ENCODE data around the gene ZNF181. TPM values are rescaled to one million over a fixed set of nuclear protein-coding genes. Genes with fewer than 3 reads are reported as not detected.
"Not testable (repeated sequence)": the region's sequence is repeated elsewhere in the genome, so short reads cannot be mapped to it uniquely, and the experiment has no call there.

The ZNF181 gene
- total RNA-seq, result 1 to 10 TPM; 5.7 to 7.7 TPM

DNA sequence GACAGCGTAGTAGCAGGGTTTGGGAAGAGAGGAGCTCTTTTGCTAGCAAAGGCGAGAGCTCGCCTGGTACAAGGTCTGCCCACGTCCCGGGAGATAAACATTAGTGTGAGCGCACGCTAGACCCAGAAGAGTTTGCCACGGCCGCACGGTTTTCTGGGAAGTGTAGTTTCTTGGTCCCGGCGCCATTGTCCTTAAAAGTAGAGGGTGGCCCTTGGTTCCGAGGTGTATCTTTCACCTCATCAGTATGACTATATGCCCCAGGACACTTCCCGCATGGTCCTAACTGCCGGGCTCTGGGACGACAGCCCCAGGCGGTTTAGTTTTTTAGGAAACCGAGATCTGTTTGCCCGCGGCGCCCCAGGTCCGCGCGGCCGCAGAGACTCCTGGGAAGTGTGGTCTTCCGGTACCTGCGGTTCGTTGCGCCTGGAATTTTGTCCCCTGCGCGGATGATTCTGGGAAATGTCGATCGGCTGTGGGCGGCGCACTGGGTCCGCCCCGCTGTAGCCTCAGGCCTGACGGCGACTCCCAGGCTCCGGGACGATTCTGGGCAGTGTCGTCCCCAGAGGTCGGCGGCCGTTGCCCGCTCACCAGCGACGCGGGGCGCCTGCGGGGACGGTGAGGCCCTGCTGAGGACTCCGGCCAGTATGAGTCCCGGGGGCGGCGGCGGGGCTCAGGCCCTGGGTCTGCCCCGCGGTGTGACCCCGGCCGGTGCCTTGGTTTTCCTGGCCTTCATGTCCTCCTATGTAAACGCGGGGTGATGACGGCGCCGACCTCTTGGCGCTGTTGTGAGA is at the start of gene ZNF181:
Gene ZNF181 (plus strand): TSS at position 498 of the 791 bp plus-strand sequence. CDS start 795 bp downstream, outside the sequence.
- no peaks in the 10 kb centered on the region for H3K27me3 Mint-ChIP-seq (ENCODE audit: low read depth)
- peaks cover 6% of the 10 kb centered on the region in 2 donors for H3K9me3 Mint-ChIP-seq
- H3K4me3 Mint-ChIP-seq, result peak within 1 kb of the TSS; percentile 91 to 95
- peaks cover 14 to 24% of the 10 kb centered on the region in 2 donors for H3K36me3 Mint-ChIP-seq (ENCODE audit: insufficient read depth in 2 of 2)
- DNase-seq, result peak; percentile 81 to 82
- H3K4me1 Mint-ChIP-seq (ENCODE audit: low read depth), result peaks cover 34% of the 10 kb centered on the region
- ATAC-seq (replicated peaks in 1 of 2), result peak; percentile 83 to 86
- H3K27ac Mint-ChIP-seq, result peak within 1 kb of the TSS; percentile 95

DNA sequence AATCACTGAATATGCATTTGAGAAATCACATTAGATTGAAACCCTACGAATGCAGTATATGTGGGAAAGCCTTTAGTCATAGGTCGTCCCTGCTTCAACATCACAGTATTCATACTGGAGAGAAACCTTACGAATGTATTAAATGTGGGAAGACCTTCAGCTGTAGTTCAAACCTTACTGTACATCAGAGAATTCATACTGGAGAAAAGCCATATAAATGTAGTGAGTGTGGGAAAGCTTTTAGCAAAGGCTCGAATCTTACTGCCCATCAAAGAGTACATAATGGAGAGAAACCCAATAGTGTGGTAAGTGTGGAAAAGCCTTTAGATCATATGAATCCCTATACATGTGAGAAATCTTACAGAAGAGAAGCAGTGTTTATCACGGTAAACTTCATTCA is 48.8 kb upstream of the ZNF181 start:
- ATAC-seq (replicated peaks in 1 of 2); DNase-seq; H3K4me1 Mint-ChIP-seq (ENCODE audit: low read depth); H3K27me3 Mint-ChIP-seq (ENCODE audit: low read depth); H3K4me3 Mint-ChIP-seq; H3K27ac Mint-ChIP-seq: not testable (repeated sequence)
- peaks cover 22 to 32% of the 10 kb centered on the region in 2 donors for H3K9me3 Mint-ChIP-seq
- H3K36me3 Mint-ChIP-seq (ENCODE audit: insufficient read depth in 2 of 2), result peaks cover 28 to 53% of the 10 kb centered on the region in 2 donors

DNA sequence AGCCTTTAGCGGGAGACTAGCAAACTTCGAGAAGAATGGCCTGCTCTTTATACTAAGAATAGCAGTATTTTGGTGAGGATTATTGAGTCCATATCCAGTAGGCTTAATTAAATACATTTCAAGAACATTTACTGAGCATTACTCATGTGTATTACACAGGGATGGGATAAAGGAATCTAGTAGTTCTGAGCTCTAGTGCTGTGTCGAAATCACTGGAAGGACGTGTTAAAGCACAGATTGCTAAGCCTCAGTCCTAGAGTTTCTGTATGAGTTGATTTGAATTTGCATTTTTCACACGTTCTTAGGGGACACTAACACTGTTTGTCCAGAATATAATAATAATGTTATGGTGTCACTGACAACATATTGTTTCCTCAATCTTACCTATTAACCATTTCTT is 47.6 kb upstream of the ZNF181 start:
- H3K27me3 Mint-ChIP-seq (ENCODE audit: low read depth), result peaks cover 6% of the 10 kb centered on the region
- peaks cover 23 to 43% of the 10 kb centered on the region in 2 donors for H3K36me3 Mint-ChIP-seq (ENCODE audit: insufficient read depth in 2 of 2)
- DNase-seq, result no peak
- H3K9me3 Mint-ChIP-seq, result peaks cover 22 to 34% of the 10 kb centered on the region in 2 donors
- no peak overlapping the region for H3K27ac Mint-ChIP-seq
- no peak overlapping the region for H3K4me3 Mint-ChIP-seq
- no peaks in the 10 kb centered on the region for H3K4me1 Mint-ChIP-seq (ENCODE audit: low read depth)
- no peak for ATAC-seq (replicated peaks in 1 of 2)

DNA sequence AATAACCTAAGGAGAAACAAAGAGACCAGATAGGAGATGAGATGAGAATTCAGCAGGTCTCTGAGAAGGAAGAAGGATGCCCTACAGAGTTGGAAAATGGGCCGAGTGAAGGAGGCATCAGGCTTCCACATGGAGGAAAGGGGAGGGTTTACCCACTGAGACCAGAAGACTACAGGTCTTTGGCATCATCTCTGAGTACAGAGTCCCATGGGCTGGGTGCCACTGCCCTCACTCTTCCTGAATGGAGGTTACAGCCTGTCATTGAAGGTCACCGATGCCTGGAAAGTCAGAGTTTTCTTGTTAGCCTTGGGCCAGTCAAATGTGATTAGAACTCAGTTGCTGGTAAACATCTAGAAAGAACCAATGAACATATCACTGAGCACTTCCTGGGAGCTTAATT is 46.7 kb upstream of the ZNF181 start:
- Mint-ChIP-seq H3K4me3 (no peak overlapping the region), H3K27ac (no peak overlapping the region), H3K27me3 (ENCODE audit: low read depth) (peaks cover 15% of the 10 kb centered on the region), H3K4me1 (ENCODE audit: low read depth) (no peaks in the 10 kb centered on the region), H3K9me3 (peaks cover 22 to 34% of the 10 kb centered on the region in 2 donors), H3K36me3 (ENCODE audit: insufficient read depth in 2 of 2) (peaks cover 23 to 34% of the 10 kb centered on the region in 2 donors)
- no peak for ATAC-seq (replicated peaks in 1 of 2)
- no peak for DNase-seq

DNA sequence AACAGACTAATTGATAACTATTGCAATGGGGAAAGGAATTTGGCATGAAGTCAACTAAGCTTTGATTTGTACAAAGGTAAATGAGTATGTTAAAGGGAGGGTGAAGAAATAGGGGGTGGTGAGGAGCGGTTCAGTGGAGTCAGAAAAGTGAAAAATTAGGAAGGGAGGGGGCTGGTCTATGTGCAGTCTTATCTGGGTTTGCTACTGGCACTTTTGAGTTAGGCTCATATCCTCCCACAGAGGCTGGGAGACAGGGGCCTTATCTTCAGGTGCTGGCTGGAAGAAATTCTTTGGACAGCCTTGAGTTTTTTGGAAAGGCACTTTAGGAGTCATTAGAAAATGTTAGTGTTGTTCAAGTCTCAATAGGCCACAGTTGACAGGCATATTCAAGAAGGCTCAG is 45.5 kb upstream of the ZNF181 start:
- Mint-ChIP-seq H3K4me3 (no peak overlapping the region), H3K9me3 (peaks cover 22 to 30% of the 10 kb centered on the region in 2 donors), H3K27ac (no peak overlapping the region), H3K4me1 (ENCODE audit: low read depth) (no peaks in the 10 kb centered on the region), H3K27me3 (ENCODE audit: low read depth) (peaks cover 25% of the 10 kb centered on the region), H3K36me3 (ENCODE audit: insufficient read depth in 2 of 2) (peaks cover 14 to 24% of the 10 kb centered on the region in 2 donors)
- DNase-seq, result no peak
- ATAC-seq (replicated peaks in 1 of 2), result no peak

DNA sequence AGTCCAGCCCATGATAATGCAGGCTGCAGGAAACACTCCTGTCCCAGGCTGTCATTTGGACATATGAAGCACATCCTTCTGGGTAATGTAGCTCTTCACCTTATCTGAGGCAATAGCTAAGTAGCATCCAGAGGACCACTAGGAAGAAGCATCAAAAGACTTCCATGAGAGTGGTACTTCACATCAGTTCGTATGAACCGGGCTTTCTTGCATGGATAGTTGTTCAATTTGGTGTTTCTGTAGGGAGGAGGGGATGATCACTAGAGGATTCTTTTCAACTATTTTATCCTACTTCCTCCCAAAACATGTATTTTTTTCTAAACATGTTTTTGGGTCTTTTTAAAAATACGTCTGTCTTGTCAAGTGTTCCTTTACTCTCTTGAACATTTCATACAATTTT is 43.7 kb upstream of the ZNF181 start:
- Mint-ChIP-seq H3K27ac (no peak overlapping the region), H3K36me3 (ENCODE audit: insufficient read depth in 2 of 2) (peaks cover 4 to 10% of the 10 kb centered on the region in 2 donors), H3K27me3 (ENCODE audit: low read depth) (peaks cover 35% of the 10 kb centered on the region), H3K4me3 (no peak overlapping the region), H3K9me3 (peaks cover 17 to 20% of the 10 kb centered on the region in 2 donors), H3K4me1 (ENCODE audit: low read depth) (no peaks in the 10 kb centered on the region)
- no peak for DNase-seq
- no peak for ATAC-seq (replicated peaks in 1 of 2)

DNA sequence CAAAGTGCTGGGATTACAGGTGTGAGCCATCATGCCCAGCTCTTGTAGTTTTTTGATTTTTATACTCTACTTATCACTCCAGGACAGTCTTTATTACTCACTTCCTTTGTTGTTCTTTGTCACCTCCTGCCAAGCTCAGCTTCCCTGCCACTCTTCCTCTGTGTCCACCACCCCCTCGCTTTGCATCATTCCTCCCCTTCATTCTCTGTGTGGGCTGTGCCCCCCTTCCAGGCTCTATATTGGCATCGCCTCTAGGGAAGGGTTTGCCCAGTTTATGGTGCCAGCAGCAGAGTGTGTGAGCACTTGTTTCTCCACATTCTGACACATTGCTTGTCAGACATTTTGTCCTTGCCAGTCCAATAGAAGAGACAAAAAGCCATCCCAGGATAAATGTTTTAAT is 41.5 kb upstream of the ZNF181 start:
- DNase-seq, result no peak
- ATAC-seq (replicated peaks in 1 of 2), result peak in 1 of 2 donors; percentile 32
- Mint-ChIP-seq H3K4me3 (no peak overlapping the region), H3K4me1 (ENCODE audit: low read depth) (no peaks in the 10 kb centered on the region), H3K27me3 (ENCODE audit: low read depth) (peaks cover 36% of the 10 kb centered on the region), H3K27ac (no peak overlapping the region), H3K9me3 (peaks cover 5 to 13% of the 10 kb centered on the region in 2 donors), H3K36me3 (ENCODE audit: insufficient read depth in 2 of 2) (no peaks in the 10 kb centered on the region)

DNA sequence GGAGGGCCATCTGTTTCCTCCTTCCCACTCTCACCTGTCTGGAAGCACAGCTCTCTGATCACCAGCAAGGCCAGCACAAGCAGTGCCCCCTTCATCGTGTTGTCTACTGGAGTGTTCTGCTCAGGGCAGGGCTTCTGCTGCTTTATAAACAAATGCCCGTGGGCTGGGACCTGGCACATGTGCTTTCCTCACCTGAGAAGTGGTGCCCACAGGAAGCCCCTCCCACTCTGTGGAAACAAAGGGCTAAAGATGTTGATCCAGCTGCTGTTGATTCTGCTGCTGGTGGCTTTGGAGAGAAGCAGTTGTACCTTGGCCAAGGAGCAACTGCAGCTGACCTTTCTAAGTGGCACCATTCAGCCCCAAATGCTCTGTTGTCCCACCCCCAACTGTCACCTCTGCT is 26.4 kb upstream of the ZNF181 start:
- Mint-ChIP-seq H3K4me3 (no peak overlapping the region), H3K4me1 (ENCODE audit: low read depth) (peaks cover 4% of the 10 kb centered on the region), H3K9me3 (peaks cover 2 to 4% of the 10 kb centered on the region in 2 donors), H3K27me3 (ENCODE audit: low read depth) (peaks cover 23% of the 10 kb centered on the region), H3K36me3 (ENCODE audit: insufficient read depth in 2 of 2) (peaks cover 3 to 4% of the 10 kb centered on the region in 2 donors), H3K27ac (no peak overlapping the region)
- DNase-seq, result no peak
- no peak for ATAC-seq (replicated peaks in 1 of 2)

DNA sequence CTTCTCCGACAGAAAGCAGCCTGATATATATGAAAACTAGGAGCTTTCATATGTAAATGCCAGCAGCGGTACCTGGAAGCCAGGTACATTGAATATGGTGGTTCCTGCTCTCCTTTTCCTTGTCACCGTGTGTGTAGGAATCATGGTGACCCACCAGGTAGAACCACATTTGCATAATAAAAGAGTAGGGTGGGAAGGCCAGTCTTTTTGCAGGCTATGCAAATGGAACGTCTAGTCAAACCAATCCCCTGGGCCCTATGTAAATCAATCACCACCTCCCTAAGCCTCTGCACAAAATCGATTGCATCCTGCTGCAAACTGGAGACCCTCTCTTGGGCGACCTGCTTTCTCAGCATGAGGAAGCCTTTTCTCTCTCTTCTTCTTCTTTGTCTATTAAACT is 22.2 kb upstream of the ZNF181 start:
- DNase-seq (no peak), ATAC-seq (replicated peaks in 1 of 2) (no peak)
- Mint-ChIP-seq H3K27me3 (ENCODE audit: low read depth) (peaks cover 28% of the 10 kb centered on the region), H3K4me3 (no peak overlapping the region), H3K9me3 (peaks cover 8 to 13% of the 10 kb centered on the region in 2 donors), H3K36me3 (ENCODE audit: insufficient read depth in 2 of 2) (peaks cover 10 to 13% of the 10 kb centered on the region in 2 donors), H3K27ac (no peak overlapping the region), H3K4me1 (ENCODE audit: low read depth) (peaks cover 5% of the 10 kb centered on the region)

DNA sequence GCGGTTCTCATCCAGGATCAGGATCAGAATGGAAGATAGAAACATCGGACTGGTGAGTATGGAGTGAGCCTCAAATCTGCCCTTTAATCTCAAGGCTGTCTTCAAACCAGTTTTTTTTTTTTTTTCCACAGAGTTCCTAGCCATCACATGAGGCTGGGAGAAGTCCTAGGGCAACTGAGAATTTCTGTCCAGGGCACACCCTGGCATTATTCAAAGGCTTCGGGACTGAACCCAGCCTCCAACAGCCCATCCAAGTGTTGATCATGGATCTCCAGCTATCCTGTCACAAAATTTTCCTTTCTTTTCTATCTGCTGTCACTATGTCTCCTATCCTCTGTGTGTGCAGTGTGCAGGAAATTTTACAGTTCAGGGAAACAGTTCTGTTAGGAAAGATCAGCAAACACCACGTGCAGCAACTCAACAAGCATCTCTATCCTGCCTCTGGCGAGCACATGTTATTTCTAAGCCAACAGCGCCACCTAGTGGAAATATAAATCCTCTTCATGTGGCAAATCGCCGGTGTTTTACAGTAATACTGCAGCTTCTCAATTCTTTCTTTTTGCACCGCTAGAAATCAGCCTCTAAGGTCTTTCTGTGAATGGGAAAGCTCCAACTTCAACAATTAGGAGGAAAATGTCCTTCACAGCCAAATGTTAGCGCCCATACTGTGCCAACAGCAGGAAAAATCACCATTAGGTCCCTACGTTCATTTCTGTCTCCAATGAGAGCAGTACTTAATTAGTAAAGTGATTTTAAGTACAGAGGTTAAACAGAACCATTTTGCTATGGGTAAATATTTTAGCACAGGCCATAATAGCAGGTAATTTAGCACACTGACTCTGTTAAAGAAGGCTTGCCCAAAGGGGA is 21.4 kb upstream of the ZNF181 start:
- Mint-ChIP-seq H3K27ac (no peak overlapping the region), H3K36me3 (ENCODE audit: insufficient read depth in 2 of 2) (peaks cover 10 to 13% of the 10 kb centered on the region in 2 donors), H3K4me1 (ENCODE audit: low read depth) (peaks cover 5% of the 10 kb centered on the region), H3K9me3 (peaks cover 8 to 13% of the 10 kb centered on the region in 2 donors), H3K27me3 (ENCODE audit: low read depth) (peaks cover 31% of the 10 kb centered on the region), H3K4me3 (no peak overlapping the region)
- peak; percentile 57 to 71 for DNase-seq
- peak; percentile 60 to 62 for ATAC-seq (replicated peaks in 1 of 2)

DNA sequence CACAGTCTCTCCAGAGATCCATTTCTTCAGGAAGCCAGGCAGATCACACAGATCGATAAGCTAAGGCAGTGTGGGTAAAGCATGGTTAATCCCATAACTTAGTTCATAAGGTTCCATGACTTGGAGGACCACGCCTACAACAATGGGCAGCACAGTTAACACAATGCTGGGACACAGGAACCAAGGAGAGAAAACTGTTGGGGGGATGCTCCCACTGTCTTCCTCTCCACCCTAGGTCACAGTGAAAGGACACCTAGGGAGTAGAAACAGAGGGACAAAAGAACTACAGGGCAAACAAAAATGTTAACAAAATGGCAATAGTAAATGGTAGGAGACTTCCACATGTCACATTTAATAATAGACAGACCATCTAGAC is 20.8 kb upstream of the ZNF181 start:
- ATAC-seq (replicated peaks in 1 of 2) (no peak), DNase-seq (no peak)
- H3K27ac Mint-ChIP-seq, result no peak overlapping the region
- H3K4me3 Mint-ChIP-seq, result no peak overlapping the region
- peaks cover 8 to 13% of the 10 kb centered on the region in 2 donors for H3K9me3 Mint-ChIP-seq
- H3K27me3 Mint-ChIP-seq (ENCODE audit: low read depth), result peaks cover 31% of the 10 kb centered on the region
- peaks cover 5% of the 10 kb centered on the region for H3K4me1 Mint-ChIP-seq (ENCODE audit: low read depth)
- H3K36me3 Mint-ChIP-seq (ENCODE audit: insufficient read depth in 2 of 2), result peaks cover 10 to 13% of the 10 kb centered on the region in 2 donors

DNA sequence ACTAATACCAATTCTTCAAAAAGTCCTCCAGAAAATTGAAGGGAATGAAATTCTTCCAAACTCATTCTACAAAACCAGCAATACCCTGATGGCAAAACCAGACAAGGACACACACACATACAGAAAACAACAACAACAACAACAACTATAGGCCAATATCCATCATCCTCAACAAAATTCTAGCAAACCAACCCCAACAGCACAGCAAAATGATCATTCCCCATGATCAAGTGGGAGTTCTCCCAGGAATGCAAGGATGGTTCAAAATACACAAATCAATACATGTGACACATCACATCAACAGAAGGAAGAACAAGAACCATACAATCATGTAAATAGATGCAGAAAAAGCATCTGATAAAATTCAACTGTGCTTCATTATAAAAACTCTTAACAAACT is 18.7 kb upstream of the ZNF181 start:
- ATAC-seq (replicated peaks in 1 of 2) (no peak), DNase-seq (no peak)
- peaks cover 8 to 13% of the 10 kb centered on the region in 2 donors for H3K9me3 Mint-ChIP-seq
- H3K27ac Mint-ChIP-seq, result no peak overlapping the region
- H3K27me3 Mint-ChIP-seq (ENCODE audit: low read depth), result peaks cover 31% of the 10 kb centered on the region
- H3K36me3 Mint-ChIP-seq (ENCODE audit: insufficient read depth in 2 of 2), result peaks cover 10 to 13% of the 10 kb centered on the region in 2 donors
- H3K4me3 Mint-ChIP-seq, result no peak overlapping the region
- peaks cover 5% of the 10 kb centered on the region for H3K4me1 Mint-ChIP-seq (ENCODE audit: low read depth)

DNA sequence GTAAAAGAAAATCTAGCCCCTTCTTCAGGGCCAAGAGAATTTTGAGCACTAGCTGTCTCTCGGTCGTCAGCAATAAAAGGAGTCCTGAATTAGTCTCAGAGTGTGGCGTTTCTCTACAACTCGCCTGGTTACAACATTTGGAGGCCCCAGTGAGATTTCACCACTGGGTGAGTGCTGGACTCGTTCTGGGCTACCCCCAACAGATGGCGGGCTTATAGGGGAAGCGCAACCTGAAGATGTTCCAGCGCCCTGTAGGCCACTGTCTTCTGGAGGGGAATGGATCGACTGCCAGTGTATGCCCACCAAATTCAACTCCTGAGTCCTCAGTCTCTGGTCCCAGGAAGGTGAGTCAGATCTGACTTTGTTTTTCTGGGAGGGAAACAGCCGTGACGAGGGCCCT is 11.7 kb upstream of the ZNF181 start:
- H3K27me3 Mint-ChIP-seq (ENCODE audit: low read depth), result peaks cover 28% of the 10 kb centered on the region
- H3K4me1 Mint-ChIP-seq (ENCODE audit: low read depth), result no peaks in the 10 kb centered on the region

More for the DNA sequence above, 11.7 kb upstream of the ZNF181 start:
- Mint-ChIP-seq H3K4me3 (no peak overlapping the region), H3K36me3 (ENCODE audit: insufficient read depth in 2 of 2) (no peaks in the 10 kb centered on the region), H3K27ac (no peak overlapping the region), H3K9me3 (no peaks in the 10 kb centered on the region)
- ATAC-seq (replicated peaks in 1 of 2), result no peak
- no peak for DNase-seq
